HepG2 (cell line): ENCODE data around the gene MRPL37. TPM values are rescaled to one million over a fixed set of nuclear protein-coding genes. Genes with fewer than 3 reads are reported as not detected.

Experiments
- ATAC-seq: fragments of 200-7000 bp; cut with Tn5 transposase; 3 replicates; pipeline ENCODE4 v1.9.1; 2020; ENCODE audit warnings: mild to moderate bottlenecking, moderate library complexity
- BruUV-seq: library from RNA; stranded (reverse); fragments of 400-500 nt; replicated peaks from 2 replicates; lab custom pipeline; 2021; lab: Mats Ljungman, UMichigan
- CTCF ChIA-PET: fragments of 300-600 bp; formaldehyde crosslinking; extraction: SDS; loops from one replicate; lab custom pipeline; 2021; ENCODE audit warnings: low total read pairs, inconsistent platforms, low intra/inter-chr PET ratio; lab: Yijun Ruan, JAX
- POLR2A ChIA-PET: fragments of 350-600 bp; sonication (Branson Sonifier 250); formaldehyde crosslinking; loops from one replicate; lab custom pipeline; 2020; ENCODE audit warnings: antibody characterized with exemption, inconsistent platforms; lab: Yijun Ruan, JAX
- DNase-seq: peaks from one replicate; pipeline ENCODE4 v3.0.0-alpha.2; 2015; ENCODE audit warnings: low spot score
- FAIRE-seq: peaks from 3 replicates; lab custom pipeline; 2011; peaks lifted over from hg19 to GRCh38; lab: Jason Lieb, UNC
- H2AFZ ChIP-seq: one replicate; pipeline ENCODE4 v1.6.1; 2011; ENCODE audit warnings: low read length, inconsistent platforms
- H3K27ac ChIP-seq: fragments of 300-600 bp; 3 replicates; pipeline ENCODE4 v1.8.0; 2011; ENCODE audit warnings: mixed run types, mild to moderate bottlenecking, mixed read lengths, low read length, inconsistent platforms; ENCODE audit not compliant: insufficient read depth; ENCODE audit errors: extremely low read length
- H3K27me3 ChIP-seq, 2 experiments: fragments of 200-600 bp in 1 of 2; 2 replicates in 1 of 2; 3 replicates in 1 of 2; pipeline versions ENCODE4 v1.6.0 to v1.8.0; 2011; ENCODE audit warnings: low read length in 2 of 2, mild to moderate bottlenecking in 2 of 2, moderate library complexity in 2 of 2, inconsistent platforms in 1 of 2; ENCODE audit not compliant: insufficient read depth in 2 of 2, control insufficient read depth in 1 of 2
- H3K36me3 ChIP-seq, 2 experiments: fragments of 200-600 bp in 1 of 2; replicated peaks in 1 of 2; 2 replicates in 1 of 2; 3 replicates in 1 of 2; pipeline versions ENCODE4 v1.5.1 to v1.8.0; 2011; ENCODE audit warnings: low read length in 2 of 2, inconsistent platforms in 1 of 2; ENCODE audit not compliant: insufficient read depth in 2 of 2, control insufficient read depth in 1 of 2
- H3K4me1 ChIP-seq: 2 replicates; pipeline ENCODE4 v1.5.1; 2012; ENCODE audit warnings: low read length, inconsistent platforms; ENCODE audit not compliant: insufficient read depth
- H3K4me2 ChIP-seq: 2 replicates; pipeline ENCODE4 v1.6.0; 2011; ENCODE audit warnings: low read depth, low read length, inconsistent platforms
- H3K4me3 ChIP-seq, 3 experiments: fragments of 200-600 bp in 1 of 3; sonication (generic), shearing (Covaris generic) in 1 of 3; replicated peaks in 1 of 3; 2 replicates each; pipeline ENCODE4 v1.5.1; 2011 to 2016; ENCODE audit warnings: low read length in 3 of 3, inconsistent platforms in 2 of 3, low read depth in 2 of 3, mild to moderate bottlenecking in 2 of 3, control low read depth in 1 of 3, mixed read lengths in 1 of 3; ENCODE audit not compliant: insufficient read depth in 1 of 3
- H3K79me2 ChIP-seq: one replicate; pipeline ENCODE4 v1.6.1; 2011; ENCODE audit warnings: low read length, inconsistent platforms; ENCODE audit not compliant: insufficient read depth
- H3K9ac ChIP-seq: 2 replicates; pipeline ENCODE4 v1.6.0; 2011; ENCODE audit warnings: mild to moderate bottlenecking, low read depth, low read length, inconsistent platforms; ENCODE audit not compliant: insufficient read depth
- H3K9me3 ChIP-seq: 2 replicates; pipeline ENCODE4 v1.5.1; 2012; ENCODE audit warnings: mild to moderate bottlenecking, low read length
- H4K20me1 ChIP-seq: 2 replicates; pipeline ENCODE4 v1.6.0; 2011; ENCODE audit warnings: inconsistent platforms, mild to moderate bottlenecking, low read length, moderate library complexity; ENCODE audit not compliant: insufficient read depth
- AKNA ChIP-seq: sonication (generic); formaldehyde crosslinking; IDR thresholded peaks from 2 replicates; pipeline ENCODE4 v1.4.0; 2020; ENCODE audit warnings: missing genetic modification reagents, borderline replicate concordance
- MLXIP ChIP-seq: sonication (generic); formaldehyde crosslinking; IDR thresholded peaks from 2 replicates; pipeline ENCODE4 v1.9.0; 2021; ENCODE audit warnings: missing genetic modification reagents, borderline replicate concordance
- SP1 ChIP-seq, 2 experiments: fragments of 450-650 bp in 1 of 2; sonication (generic) in 1 of 2; formaldehyde crosslinking in 1 of 2; IDR thresholded peaks; 2 replicates each; pipeline versions ENCODE4 v1.4.0 to v1.6.1; 2016 to 2020; ENCODE audit warnings: missing genetic modification reagents in 1 of 2
- UBTF ChIP-seq: sonication (generic); formaldehyde crosslinking; IDR thresholded peaks from 2 replicates; pipeline ENCODE4 v1.4.0; 2020; ENCODE audit warnings: mild to moderate bottlenecking, missing genetic modification reagents
- ZBTB42 ChIP-seq: sonication (generic); formaldehyde crosslinking; IDR thresholded peaks from 2 replicates; pipeline ENCODE4 v1.5.0; 2020; ENCODE audit warnings: mild to moderate bottlenecking, missing genetic modification reagents
- ZFP91 ChIP-seq: sonication (generic); formaldehyde crosslinking; IDR thresholded peaks from 2 replicates; pipeline ENCODE4 v1.9.0; 2022; ENCODE audit warnings: missing genetic modification reagents, mild to moderate bottlenecking, borderline replicate concordance
- WGBS: methylation state at CpG from one replicate; pipeline ENCODE4 v1.1.6; 2017; ENCODE audit warnings: low lambda C conversion rate; 5-methylcytosine and 5-hydroxymethylcytosine counted together
- in situ Hi-C: cut with HindIII; loops from 2 replicates; pipeline ENCODE4 v1.10.0; 2017; ENCODE audit warnings: low pct_unique_long_range_greater_than_20kb; ENCODE audit not compliant: extremely low pct_ligation_motif_present
- intact Hi-C: fragments of 100-400 bp; cut with micrococcal nuclease; formaldehyde crosslinking; loops from one replicate; pipeline ENCODE4 v1.10.0; 2022; ENCODE audit not compliant: unreplicated experiment
- polyA plus RNA-seq, 8 experiments: library from polyadenylated mRNA; depleted of rRNA in 3 of 8; stranded (reverse) in 7 of 8; unstranded in 1 of 8; fragments of >200 nt; fragmentation: Illumina TruSeq in 4 of 8; extraction: Trizol in 4 of 8; gene quantifications; 2 replicates each; pipeline versions ENCODE4 v1.2.1 to v1.2.3, GENCODE V29; 2011 to 2016; ENCODE audit warnings: low read depth in 4 of 8, missing spikeins in 1 of 8, mixed read lengths in 1 of 8; ENCODE audit not compliant: insufficient read depth in 1 of 8
- total RNA-seq, 5 experiments: library from RNA; depleted of rRNA; stranded (reverse); fragments of >200 nt; fragmentation: Illumina TruSeq; extraction: Trizol; gene quantifications; 2 replicates each; pipeline ENCODE4 v1.2.3, GENCODE V29; 2016; ENCODE audit warnings: low read depth in 1 of 5

MRPL37 gene
- total and polyA plus RNA-seq, 2 of the 13 experiments (the other 11 are each of a cell fraction or from before 2014, with no cell fraction given), result 31.7 to 127 TPM

- peaks cover 2 to 14% of the 10 kb centered on the region in 2 experiments; a peak in 4 of 5 replicates for H3K36me3 ChIP-seq
- ATAC-seq (peak; percentile 18), DNase-seq (no peak), FAIRE-seq (no peak)
- 0% methylated on average over 4 of the region's 15 CpGs for WGBS
- no peaks in the 10 kb centered on the region for H4K20me1 ChIP-seq
- no peak overlapping the region for H2AFZ ChIP-seq
- H3K27ac ChIP-seq, result peak overlapping the region; percentile 77
- ChIA-PET CTCF (no interaction called here), POLR2A (interaction anchor here (1.0 to 2.4 kb wide), 17 partner anchors 11 to 288 kb away, joined by 3 to 10 read pairs (median 4); partner anchors contain the start of gene SSBP3)
- H3K9me3 ChIP-seq, result no peaks in the 10 kb centered on the region
- H3K27me3 ChIP-seq, result no peaks in the 10 kb centered on the region; a peak in 1 of 5 replicates
- TSS peak; percentile 77 for BruUV-seq
- peak overlapping the region; percentile 84 for H3K4me2 ChIP-seq
- H3K9ac ChIP-seq, result peak overlapping the region; percentile 93
- peaks cover 34% of the 10 kb centered on the region for H3K4me1 ChIP-seq
- peak overlapping the region; percentile 89 to 95 (median 94) for H3K4me3 ChIP-seq
- H3K79me2 ChIP-seq, result peaks cover 33% of the 10 kb centered on the region
- in situ Hi-C loops (no loop called here), intact Hi-C loops (loop anchor here (10.0 kb wide), 1 partner anchor 126 kb away; no protein-coding TSS in a partner anchor)
- TF ChIP-seq UBTF (CRISPR knock-in tag), result peak; percentile 11; the same call in 1 of the 2 replicates
- no peak for TF ChIP-seq ZBTB42 (CRISPR knock-in tag)
- TF ChIP-seq ZFP91, result 0 out of 2 replicates have a peak, but pooled peaks have one; percentile 0
- no peak for TF ChIP-seq MLXIP
- 0 out of 2 replicates have a peak, but pooled peaks have one; percentile 21 for TF ChIP-seq AKNA (CRISPR knock-in tag)
- TF ChIP-seq SP1 (IDR thresholded peaks at IDR 0.05), result no peak
- TF ChIP-seq SP1 (CRISPR knock-in tag; IDR thresholded peaks at IDR 0.05), result no peak
Observed at GRCh38 chr1:54200519-54200997, 591 bp downstream of the MRPL37 start.
